Activated T-helper 17 cell treated with anti-CD3 and anti-CD28 coated beads, Interleukin-2, amount 50 U/mL, for 72 hours (primary cell): Measurements from ENCODE around the gene IL9. TPM values are rescaled to one million over a fixed set of nuclear protein-coding genes. Genes with fewer than 3 reads are reported as not detected.

Experiments
- ATAC-seq: fragments of 150-1000 bp; cut with Tn5 transposase; replicated peaks from 2 replicates; pipeline ENCODE4 v1.10.0; 2021; ENCODE audit warnings: mild to moderate bottlenecking, moderate library complexity
- H3K27ac Mint-ChIP-seq: one replicate; pipeline ENCODE4 v1.8.0; 2022; ENCODE audit warnings: mixed read lengths
- H3K27me3 Mint-ChIP-seq: one replicate; pipeline ENCODE4 v1.8.0; 2022; ENCODE audit warnings: mixed read lengths
- H3K36me3 Mint-ChIP-seq: one replicate; pipeline ENCODE4 v1.8.0; 2022; ENCODE audit warnings: low read depth, mild to moderate bottlenecking, mixed read lengths
- H3K4me1 Mint-ChIP-seq: one replicate; pipeline ENCODE4 v1.8.0; 2022; ENCODE audit warnings: mixed read lengths
- H3K4me3 Mint-ChIP-seq: one replicate; pipeline ENCODE4 v1.8.0; 2022; ENCODE audit warnings: mild to moderate bottlenecking, mixed read lengths
- H3K9me3 Mint-ChIP-seq: one replicate; pipeline ENCODE4 v1.8.0; 2022; ENCODE audit warnings: mixed read lengths
- total RNA-seq, 2 donors: library from RNA; stranded (reverse); gene quantifications; one replicate each; pipeline ENCODE4 v1.2.3, GENCODE V29; 2022

Gene IL9
- total RNA-seq, 2 donors from 2014 or later = 10.2 to 29.3 TPM

GRCh38 chr5:135850231-135850630 is 45.4 kb downstream of the IL9 start:
- Mint-ChIP-seq H3K27me3 (peaks cover 11% of the 10 kb centered on the region), H3K27ac (no peak overlapping the region)
- ATAC-seq = no peak

GRCh38 chr5:135847976-135848375 is 47.7 kb downstream of the IL9 start:
- Mint-ChIP-seq H3K4me1 (no peaks in the 10 kb centered on the region), H3K9me3 (no peaks in the 10 kb centered on the region)
- no peak for ATAC-seq

More at GRCh38 chr5:135850231-135850630, 45.4 kb downstream of the IL9 start:
- Mint-ChIP-seq H3K4me1 (no peaks in the 10 kb centered on the region), H3K9me3 (no peaks in the 10 kb centered on the region), H3K36me3 (no peaks in the 10 kb centered on the region), H3K4me3 (no peak overlapping the region)

GRCh38 chr5:135846311-135846710 is 49.3 kb downstream of the IL9 start:
- Mint-ChIP-seq H3K27me3 (peaks cover 21% of the 10 kb centered on the region), H3K9me3 (no peaks in the 10 kb centered on the region), H3K27ac (no peak overlapping the region), H3K36me3 (no peaks in the 10 kb centered on the region), H3K4me1 (no peaks in the 10 kb centered on the region), H3K4me3 (no peak overlapping the region)
- no peak for ATAC-seq

More at GRCh38 chr5:135847976-135848375, 47.7 kb downstream of the IL9 start:
- Mint-ChIP-seq H3K27me3 (peaks cover 14% of the 10 kb centered on the region), H3K36me3 (no peaks in the 10 kb centered on the region), H3K27ac (no peak overlapping the region), H3K4me3 (no peak overlapping the region)

GRCh38 chr5:135843571-135844337 is 51.9 kb downstream of the IL9 start:
- no peaks in the 10 kb centered on the region for H3K4me1 Mint-ChIP-seq

GRCh38 chr5:135842737-135843136 is 52.9 kb downstream of the IL9 start:
- no peak overlapping the region for H3K27ac Mint-ChIP-seq
- ATAC-seq = no peak

More at GRCh38 chr5:135843571-135844337, 51.9 kb downstream of the IL9 start:
- H3K4me3 Mint-ChIP-seq = no peak overlapping the region
- no peak overlapping the region for H3K27ac Mint-ChIP-seq
- no peak for ATAC-seq
- no peaks in the 10 kb centered on the region for H3K9me3 Mint-ChIP-seq
- H3K36me3 Mint-ChIP-seq = no peaks in the 10 kb centered on the region
- H3K27me3 Mint-ChIP-seq = peaks cover 26% of the 10 kb centered on the region

More at GRCh38 chr5:135842737-135843136, 52.9 kb downstream of the IL9 start:
- Mint-ChIP-seq H3K4me3 (no peak overlapping the region), H3K36me3 (no peaks in the 10 kb centered on the region), H3K27me3 (peaks cover 29% of the 10 kb centered on the region), H3K4me1 (no peaks in the 10 kb centered on the region), H3K9me3 (peaks cover 3% of the 10 kb centered on the region)

Other genes with a start within 250 kb of the IL9 start
- gene SLC25A48, start 61.2 kb downstream of the IL9 start, total RNA-seq = not detected
- gene LECT2, start 59.1 kb upstream of the IL9 start, total RNA-seq = not detected
- under 1 TPM in 1 of 2 donors, not detected in 1; 0.78 TPM for gene TGFBI, start 133.1 kb upstream of the IL9 start, total RNA-seq
- gene SMAD5, start 237.0 kb upstream of the IL9 start, total RNA-seq = 10 to 100 TPM; 21.1 to 21.7 TPM